Aorta (tissue), 5 donors: Measurements from ENCODE around the gene ST6GALNAC6. TPM values are rescaled to one million over a fixed set of nuclear protein-coding genes. Genes with fewer than 3 reads are reported as not detected.
"Not testable (repeated sequence)": the region's sequence is repeated elsewhere in the genome, so short reads cannot be mapped to it uniquely, and the experiment has no call there.

Experiments used
- ATAC-seq: fragments of 200-7000 bp; cut with Tn5 transposase; one replicate; pipeline ENCODE4 v1.9.1; 2022; ENCODE audit warnings: moderate library complexity; ENCODE audit not compliant: low FRiP score
- DNase-seq, 2 donors: peaks; one replicate each; pipeline ENCODE4 v3.0.0-alpha.2; 2020
- H3K27ac ChIP-seq, 2 donors: one replicate each; pipeline ENCODE4 v1.5.1; 2013; ENCODE audit warnings: low read length in 2 of 2, mild to moderate bottlenecking in 2 of 2, moderate library complexity in 2 of 2, control low read depth in 1 of 2, inconsistent platforms in 1 of 2, low read depth in 1 of 2
- H3K27me3 ChIP-seq, 2 donors: one replicate each; pipeline ENCODE4 v1.6.1; 2013; ENCODE audit warnings: control low read depth in 1 of 2, low read length in 1 of 2, mild to moderate bottlenecking in 1 of 2, moderate library complexity in 1 of 2; ENCODE audit not compliant: insufficient read depth in 2 of 2, control insufficient read depth in 1 of 2
- H3K36me3 ChIP-seq, 2 donors: one replicate each; pipeline ENCODE4 v1.6.1; 2013; ENCODE audit warnings: control low read depth in 1 of 2, low read length in 1 of 2, mild to moderate bottlenecking in 1 of 2; ENCODE audit not compliant: insufficient read depth in 2 of 2, control insufficient read depth in 1 of 2
- H3K4me1 ChIP-seq, 2 donors: one replicate each; pipeline ENCODE4 v1.6.1; 2013; ENCODE audit warnings: low read length in 2 of 2, control low read depth in 1 of 2, mild to moderate bottlenecking in 1 of 2, moderate library complexity in 1 of 2; ENCODE audit not compliant: insufficient read depth in 2 of 2, control insufficient read depth in 1 of 2
- H3K4me3 ChIP-seq, 2 donors: one replicate each; pipeline ENCODE4 v1.5.1; 2013; ENCODE audit warnings: low read length in 2 of 2, control low read depth in 1 of 2, mild to moderate bottlenecking in 1 of 2
- H3K9me3 ChIP-seq: one replicate; pipeline ENCODE4 v1.6.1; 2013; ENCODE audit warnings: mild to moderate bottlenecking, low read length; ENCODE audit not compliant: control insufficient read depth
- whole genome bisulfite sequencing, 2 donors: extraction: QIAGEN DNeasy Blood & Tissue Kit; methylation state at CpG; one replicate each; pipeline ENCODE4 v1.1.7; 2013; 5-methylcytosine and 5-hydroxymethylcytosine counted together
- intact Hi-C, 2 donors: fragments of 100-400 bp; cut with DNase I; formaldehyde crosslinking; loops; one replicate each; pipeline versions ENCODE4 v1.14.2 to v1.15.0; 2022
- polyA plus RNA-seq, 2 donors: library from polyadenylated mRNA; stranded (reverse); fragments of 200-250 nt; gene quantifications; one replicate each; pipeline ENCODE4 v1.2.3, GENCODE V29; 2013
- total RNA-seq, 2 donors: library from RNA; stranded (reverse); fragmentation: NEBNext Ultra II Directional; extraction: Animal tissue kit (Norgen Biotek cat#: 25700); gene quantifications; one replicate each; pipeline ENCODE4 v1.2.1, GENCODE V29; 2021
- donor health status: healthy with polysubstance abuse.
- donor health status: Bipolar disorder and iron deficiency.
- donor health status: DM: no; HTN: no; CAD: no.
- donor health status: DM: no; HTN: no; CAD: no.
- donor health status: DM: yes; HTN: yes; CAD: no.

Gene ST6GALNAC6
- total and polyA plus RNA-seq, 4 donors: 103 to 176 (median 125) TPM

GRCh38 chr9:127884976-127885490 lies 14.4 kb downstream of the ST6GALNAC6 start:
- no peak for DNase-seq
- Histone ChIP-seq H3K27ac (no peak overlapping the region), H3K4me3 (no peak overlapping the region), H3K9me3 (no peaks in the 10 kb centered on the region), H3K4me1 (no peaks in the 10 kb centered on the region), H3K36me3 (peaks cover 0 to 3% of the 10 kb centered on the region in 2 donors), H3K27me3 (no peaks in the 10 kb centered on the region)
- intact Hi-C loops: no loop called here
- no peak for ATAC-seq
- WGBS, 2 donors: 78 to 80% methylated on average over 15 of the region's 15 CpGs

GRCh38 chr9:127884427-127884911 lies 14.9 kb downstream of the ST6GALNAC6 start:
- intact Hi-C loops: no loop called here
- peak; percentile 76 to 85 for DNase-seq
- peak; percentile 49 for ATAC-seq
- Histone ChIP-seq H3K27ac (no peak overlapping the region), H3K4me1 (no peaks in the 10 kb centered on the region), H3K9me3 (no peaks in the 10 kb centered on the region), H3K27me3 (no peaks in the 10 kb centered on the region), H3K4me3 (no peak overlapping the region), H3K36me3 (peaks cover 0 to 3% of the 10 kb centered on the region in 2 donors)
- 4 to 12% methylated on average over 11 of the region's 11 CpGs for WGBS, 2 donors

DNA sequence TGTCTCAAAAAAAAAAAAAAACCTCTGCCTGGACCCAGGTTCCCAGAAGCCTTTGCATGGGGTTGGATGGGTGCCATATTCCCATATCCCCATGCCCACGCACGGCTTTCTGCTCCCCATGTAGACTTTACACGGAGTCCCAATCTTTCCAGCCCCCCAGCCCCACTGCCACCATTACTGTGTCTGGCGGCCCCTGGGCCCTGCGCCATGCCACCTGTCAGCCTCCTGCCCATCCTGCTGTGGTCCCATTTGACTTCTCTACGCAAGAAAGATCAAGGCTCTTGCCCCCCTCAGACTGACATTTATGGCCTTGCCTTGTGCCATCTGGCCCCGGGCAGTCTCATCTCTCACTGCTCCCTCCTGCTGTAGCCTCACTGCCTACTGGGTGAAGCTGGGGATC lies 15.4 kb downstream of the ST6GALNAC6 start:
- ATAC-seq (no peak), DNase-seq (no peak)
- peaks cover 0 to 3% of the 10 kb centered on the region in 2 donors for H3K36me3 ChIP-seq
- no peaks in the 10 kb centered on the region for H3K27me3 ChIP-seq
- H3K4me3 ChIP-seq: no peak overlapping the region
- intact Hi-C loops: no loop called here
- H3K9me3 ChIP-seq: no peaks in the 10 kb centered on the region
- no peaks in the 10 kb centered on the region for H3K4me1 ChIP-seq
- H3K27ac ChIP-seq: no peak overlapping the region
- 56 to 67% methylated on average over 7 of the region's 7 CpGs for WGBS, 2 donors

- DNase-seq, ATAC-seq, H3K27ac ChIP-seq, intact Hi-C loops, H3K4me3 ChIP-seq, H3K27me3 ChIP-seq, H3K9me3 ChIP-seq, H3K4me1 ChIP-seq, H3K36me3 ChIP-seq: not testable (repeated sequence)
- 87 to 92% methylated on average over 3 of the region's 3 CpGs for WGBS, 2 donors
Observed at GRCh38 chr9:127881715-127882114, 17.7 kb downstream of the ST6GALNAC6 start.

DNA sequence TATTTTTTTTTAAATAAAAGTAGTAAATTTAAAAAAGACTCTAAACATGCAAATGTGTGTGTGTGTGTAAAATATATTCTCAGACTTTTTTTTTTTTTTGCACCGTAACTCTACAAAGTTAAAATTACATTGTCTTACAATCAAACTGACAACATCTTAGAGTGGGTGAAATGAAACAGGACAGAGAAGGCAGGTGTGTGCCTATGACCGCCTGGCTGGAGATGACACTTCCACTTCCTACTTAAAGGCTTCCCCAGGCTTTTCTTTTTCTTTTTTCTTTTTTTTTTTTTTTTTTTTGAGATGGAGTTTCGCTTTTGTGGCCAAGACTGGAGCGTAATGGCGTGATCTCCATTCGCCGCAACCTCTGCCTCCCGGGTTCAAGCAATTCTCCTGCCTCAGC lies 19.3 kb downstream of the ST6GALNAC6 start:
- no peak for DNase-seq
- Histone ChIP-seq H3K4me1 (peaks cover 0 to 2% of the 10 kb centered on the region in 2 donors), H3K4me3 (no peak overlapping the region), H3K27me3 (no peaks in the 10 kb centered on the region), H3K27ac (no peak overlapping the region), H3K9me3 (no peaks in the 10 kb centered on the region), H3K36me3 (no peaks in the 10 kb centered on the region)
- no peak for ATAC-seq
- intact Hi-C loops: no loop called here
- WGBS, 2 donors: 75 to 76% methylated on average over 8 of the region's 8 CpGs

GRCh38 chr9:127878652-127879390 lies 20.6 kb downstream of the ST6GALNAC6 start:
- H3K9me3 ChIP-seq: no peaks in the 10 kb centered on the region
- no peaks in the 10 kb centered on the region for H3K27me3 ChIP-seq
- H3K36me3 ChIP-seq: no peaks in the 10 kb centered on the region
- 34 to 41% methylated on average over 8 of the region's 8 CpGs for WGBS, 2 donors
- intact Hi-C loops: loop anchor here (5.0 to 10.0 kb wide), 2 partner anchors 38 to 74 kb away; partner anchors contain the start of genes FPGS (in 1 of the 2) and ST6GALNAC4 (in 1 of the 2)
- no peak overlapping the region for H3K27ac ChIP-seq
- ATAC-seq (no peak), DNase-seq (no peak)
- H3K4me1 ChIP-seq: peaks cover 0 to 2% of the 10 kb centered on the region in 2 donors
- no peak overlapping the region for H3K4me3 ChIP-seq

- Histone ChIP-seq H3K36me3 (no peaks in the 10 kb centered on the region), H3K4me3 (peak overlapping the region; percentile 3 to 56), H3K27me3 (no peaks in the 10 kb centered on the region), H3K9me3 (no peaks in the 10 kb centered on the region), H3K4me1 (peaks cover 0 to 2% of the 10 kb centered on the region in 2 donors), H3K27ac (peak overlapping the region in 1 of 2 donors; percentile 31)
- WGBS, 2 donors: 33 to 35% methylated on average over 18 of the region's 18 CpGs
- intact Hi-C loops: loop anchor here (5.0 to 10.0 kb wide), 2 partner anchors 39 to 73 kb away; partner anchors contain the start of genes FPGS (in 1 of the 2) and ST6GALNAC4 (in 1 of the 2)
- no peak for DNase-seq
- ATAC-seq: no peak
Observed at GRCh38 chr9:127878001-127878651, 21.3 kb downstream of the ST6GALNAC6 start.

DNA sequence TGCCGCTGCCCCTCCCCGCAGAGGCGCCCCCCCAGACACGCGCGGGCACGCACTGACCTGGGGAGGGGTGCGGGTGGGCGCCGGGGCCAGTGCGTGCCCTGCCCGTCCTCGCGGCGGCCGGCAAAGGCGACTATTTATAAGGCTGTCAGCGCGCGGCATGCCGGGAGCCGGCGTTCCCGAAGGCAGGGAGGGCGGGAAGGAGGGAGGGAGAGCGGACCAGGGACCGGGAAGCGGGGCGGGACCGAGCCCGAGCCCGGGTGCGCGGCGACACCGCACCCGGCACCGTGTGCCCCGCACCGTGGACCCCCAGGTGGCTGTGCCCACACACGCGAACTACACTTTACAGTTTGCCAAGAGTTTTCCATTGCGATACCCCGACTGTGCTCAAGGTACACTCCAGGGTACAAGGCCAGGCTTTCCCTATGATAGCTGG lies 21.8 kb downstream of the ST6GALNAC6 start, which contains the start of gene AK1:
Gene AK1, minus strand, starts transcription at position 110 of the 433 bp plus-strand sequence. CDS start 3,058 bp downstream, outside the sequence.
- Histone ChIP-seq H3K27ac (peak within 1 kb of the TSS in 1 of 2 donors; percentile 31), H3K27me3 (no peaks in the 10 kb centered on the region), H3K4me1 (peaks cover 0 to 2% of the 10 kb centered on the region in 2 donors), H3K36me3 (no peaks in the 10 kb centered on the region), H3K4me3 (peak within 1 kb of the TSS; percentile 56 to 57), H3K9me3 (no peaks in the 10 kb centered on the region)
- ATAC-seq (peak; percentile 82), DNase-seq (peak; percentile 88 to 95)
- WGBS, 2 donors: 1% methylated on average over 43 to 44 of the region's 44 CpGs
- intact Hi-C loops: loop anchor here (5.0 to 10.0 kb wide), 2 partner anchors 40 to 73 kb away; partner anchors contain the start of genes FPGS (in 1 of the 2) and ST6GALNAC4 (in 1 of the 2)
